ENCODE results near the gene DAP.

DAP gene

GRCh38 chr5:10730043-10730351, 31.0 kb downstream of the DAP start:
- DNase-seq (ENCODE audit: low read depth), result no peak
- no peak for TF ChIP-seq CTCF (conservative IDR thresholded peaks at IDR 0.05; ENCODE audit: low read depth, low read length)
- H3K4me3 ChIP-seq (ENCODE audit: low read depth, low read length), result no peak overlapping the region

- no peak for TF ChIP-seq CTCF (conservative IDR thresholded peaks at IDR 0.05; ENCODE audit: low read depth, low read length)
- no peak for DNase-seq (ENCODE audit: low read depth)
- no peak overlapping the region for H3K4me3 ChIP-seq (ENCODE audit: low read depth, low read length)
Measured at GRCh38 chr5:10729320-10730042, 31.6 kb downstream of the DAP start.

GRCh38 chr5:10728679-10729078, 32.4 kb downstream of the DAP start:
- no peak for DNase-seq (ENCODE audit: low read depth)
- no peak overlapping the region for H3K4me3 ChIP-seq (ENCODE audit: low read depth, low read length)
- no peak for TF ChIP-seq CTCF (conservative IDR thresholded peaks at IDR 0.05; ENCODE audit: low read depth, low read length)

GRCh38 chr5:10727861-10728260, 33.2 kb downstream of the DAP start:
- H3K4me3 ChIP-seq (ENCODE audit: low read depth, low read length), result no peak overlapping the region
- no peak for DNase-seq (ENCODE audit: low read depth)
- no peak for TF ChIP-seq CTCF (conservative IDR thresholded peaks at IDR 0.05; ENCODE audit: low read depth, low read length)

GRCh38 chr5:10726913-10727517, 34.0 kb downstream of the DAP start:
- DNase-seq (ENCODE audit: low read depth), result no peak
- TF ChIP-seq CTCF (conservative IDR thresholded peaks at IDR 0.05; ENCODE audit: low read depth, low read length), result no peak
- H3K4me3 ChIP-seq (ENCODE audit: low read depth, low read length), result no peak overlapping the region

- no peak for DNase-seq (ENCODE audit: low read depth)
- TF ChIP-seq CTCF (conservative IDR thresholded peaks at IDR 0.05; ENCODE audit: low read depth, low read length), result no peak
- H3K4me3 ChIP-seq (ENCODE audit: low read depth, low read length), result no peak overlapping the region
Measured at GRCh38 chr5:10726179-10726912, 34.7 kb downstream of the DAP start.
